A673 (cell line): Measurements from ENCODE around the gene ZNF500.

Source experiments
- CTCF ChIP-seq: fragments of 300-800, 200-600 bp; sonication (generic); conservative IDR thresholded peaks from 2 replicates; pipeline ENCODE4 v1.5.1; 2017; ENCODE audit warnings: low read depth, mild to moderate bottlenecking, antibody characterized with exemption, low read length, moderate library complexity, mixed read lengths
- EZH2 ChIP-seq: fragments of 200-600 bp; sonication (generic); IDR thresholded peaks from 2 replicates; pipeline ENCODE4 v1.6.1; 2017; ENCODE audit warnings: borderline replicate concordance, low read depth, mild to moderate bottlenecking, mixed read lengths, antibody characterized with exemption, low read length; ENCODE audit not compliant: poor library complexity, severe bottlenecking

GRCh38 chr16:4746991-4747574 is 19.9 kb downstream of the ZNF500 start:
- TF ChIP-seq CTCF, result no peak
- TF ChIP-seq EZH2, result no peak
